ENCODE measurements around the gene CACHD1.

Gene CACHD1

DNA sequence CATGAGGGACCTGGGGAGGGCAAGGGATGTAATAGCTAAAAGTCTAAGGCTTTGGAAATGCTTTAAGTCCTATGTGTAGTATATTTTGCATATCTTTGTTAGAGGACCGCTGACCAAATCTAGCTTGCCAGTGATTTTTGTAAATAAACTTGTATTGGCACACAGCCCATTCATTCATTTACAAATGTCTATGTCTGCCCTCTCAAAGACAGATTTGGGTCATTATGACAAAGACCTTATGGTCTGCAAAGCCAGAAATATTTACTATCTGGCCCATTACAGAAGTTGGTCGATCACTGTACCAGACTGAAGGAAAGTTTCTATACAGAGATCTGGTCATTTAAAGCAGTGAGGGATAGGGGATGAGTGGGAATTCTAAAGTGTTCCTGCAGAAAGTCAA, 154.9 kb downstream of the CACHD1 start:
- no peaks in the 10 kb centered on the region for H3K9me3 ChIP-seq (ENCODE audit: control insufficient read depth in 1 of 2, low read length in 2 of 2)
- H3K27ac ChIP-seq (ENCODE audit: low read depth, low read length) = no peak overlapping the region
- H3K27me3 ChIP-seq (ENCODE audit: control insufficient read depth in 1 of 2, insufficient read depth in 2 of 2, low read length in 2 of 2) = no peaks in the 10 kb centered on the region
- H3K36me3 ChIP-seq (ENCODE audit: control insufficient read depth in 1 of 2, insufficient read depth in 2 of 2, low read length in 2 of 2) = no peaks in the 10 kb centered on the region
- H3K4me3 ChIP-seq (ENCODE audit: low read depth in 1 of 2, low read length in 2 of 2) = no peak overlapping the region
- no peak overlapping the region for H3K9ac ChIP-seq (ENCODE audit: low read depth in 1 of 2, low read length in 2 of 2)
- H3K4me1 ChIP-seq (ENCODE audit: control insufficient read depth in 1 of 2, insufficient read depth in 2 of 2, low read length in 2 of 2) = no peaks in the 10 kb centered on the region

GRCh38 chr1:64630611-64631010, 160.7 kb downstream of the CACHD1 start:
- Histone ChIP-seq H3K4me1 (ENCODE audit: control insufficient read depth in 1 of 2, insufficient read depth in 2 of 2, low read length in 2 of 2) (no peaks in the 10 kb centered on the region), H3K36me3 (ENCODE audit: control insufficient read depth in 1 of 2, insufficient read depth in 2 of 2, low read length in 2 of 2) (peaks cover 0 to 6% of the 10 kb centered on the region in 2 donors), H3K9ac (ENCODE audit: low read depth in 1 of 2, low read length in 2 of 2) (no peak overlapping the region), H3K27me3 (ENCODE audit: control insufficient read depth in 1 of 2, insufficient read depth in 2 of 2, low read length in 2 of 2) (no peaks in the 10 kb centered on the region), H3K9me3 (ENCODE audit: control insufficient read depth in 1 of 2, low read length in 2 of 2) (no peaks in the 10 kb centered on the region), H3K4me3 (ENCODE audit: low read depth in 1 of 2, low read length in 2 of 2) (no peak overlapping the region), H3K27ac (ENCODE audit: low read depth, low read length) (no peak overlapping the region)

DNA sequence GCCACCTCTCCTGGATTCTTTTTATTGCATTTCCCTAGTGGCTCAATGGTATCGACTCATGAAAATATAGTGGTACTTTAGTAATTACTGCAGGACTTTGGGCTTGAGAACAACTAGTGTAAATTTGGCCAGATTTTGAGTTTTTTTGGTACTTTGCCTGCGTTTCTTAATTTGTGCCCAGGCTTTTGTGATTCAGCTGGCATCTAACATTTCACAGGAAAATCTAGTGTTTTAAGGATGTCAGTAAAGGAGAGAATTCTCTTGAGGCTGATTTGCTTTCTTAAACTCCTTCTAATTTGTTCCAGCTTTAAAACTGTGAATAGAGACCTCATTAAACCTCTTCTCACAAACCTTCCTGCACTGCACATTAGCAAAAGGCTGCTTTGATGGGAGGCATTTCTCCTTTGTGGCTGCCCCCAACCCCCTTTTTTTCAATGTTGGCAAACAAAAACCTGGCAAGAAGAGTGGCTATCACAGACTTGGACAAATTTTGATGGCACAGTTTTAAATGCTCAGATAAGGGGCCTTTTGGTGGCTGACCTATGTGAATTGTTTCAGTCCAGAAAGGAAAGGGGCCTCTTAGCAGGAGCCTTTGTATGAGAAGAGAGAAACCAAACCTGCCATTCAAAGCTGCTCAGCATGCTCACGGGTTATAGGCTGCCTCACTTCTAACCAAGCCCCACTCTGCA, 161.6 kb downstream of the CACHD1 start:
- Histone ChIP-seq H3K9me3 (ENCODE audit: control insufficient read depth in 1 of 2, low read length in 2 of 2) (no peaks in the 10 kb centered on the region), H3K36me3 (ENCODE audit: control insufficient read depth in 1 of 2, insufficient read depth in 2 of 2, low read length in 2 of 2) (peaks cover 0 to 6% of the 10 kb centered on the region in 2 donors), H3K9ac (ENCODE audit: low read depth in 1 of 2, low read length in 2 of 2) (no peak overlapping the region), H3K4me3 (ENCODE audit: low read depth in 1 of 2, low read length in 2 of 2) (no peak overlapping the region), H3K27me3 (ENCODE audit: control insufficient read depth in 1 of 2, insufficient read depth in 2 of 2, low read length in 2 of 2) (no peaks in the 10 kb centered on the region), H3K4me1 (ENCODE audit: control insufficient read depth in 1 of 2, insufficient read depth in 2 of 2, low read length in 2 of 2) (no peaks in the 10 kb centered on the region), H3K27ac (ENCODE audit: low read depth, low read length) (no peak overlapping the region)

DNA sequence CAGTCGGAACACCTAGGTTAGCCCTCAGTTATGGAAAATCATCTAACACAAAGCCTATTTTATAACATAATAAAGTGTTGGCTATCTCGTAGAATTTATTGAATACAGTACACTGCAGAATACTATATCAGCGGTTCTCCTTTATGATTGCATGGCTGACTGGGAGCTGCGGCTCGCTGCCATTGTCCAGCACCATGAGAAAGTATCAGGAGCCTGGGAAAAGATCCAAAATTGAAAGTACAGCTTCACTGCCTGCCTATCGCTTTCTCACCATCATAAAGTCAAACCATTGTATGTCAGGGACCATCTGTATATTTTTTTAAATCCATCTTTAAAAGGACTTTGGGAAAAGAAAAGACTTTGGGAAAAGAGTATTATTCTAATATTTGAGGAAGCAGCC, 163.0 kb downstream of the CACHD1 start:
- H3K27me3 ChIP-seq (ENCODE audit: control insufficient read depth in 1 of 2, insufficient read depth in 2 of 2, low read length in 2 of 2) = no peaks in the 10 kb centered on the region
- no peak overlapping the region for H3K4me3 ChIP-seq (ENCODE audit: low read depth in 1 of 2, low read length in 2 of 2)
- H3K4me1 ChIP-seq (ENCODE audit: control insufficient read depth in 1 of 2, insufficient read depth in 2 of 2, low read length in 2 of 2) = no peaks in the 10 kb centered on the region
- H3K9me3 ChIP-seq (ENCODE audit: control insufficient read depth in 1 of 2, low read length in 2 of 2) = no peaks in the 10 kb centered on the region
- H3K9ac ChIP-seq (ENCODE audit: low read depth in 1 of 2, low read length in 2 of 2) = no peak overlapping the region
- no peak overlapping the region for H3K27ac ChIP-seq (ENCODE audit: low read depth, low read length)
- peaks cover 0 to 6% of the 10 kb centered on the region in 2 donors for H3K36me3 ChIP-seq (ENCODE audit: control insufficient read depth in 1 of 2, insufficient read depth in 2 of 2, low read length in 2 of 2)

- Histone ChIP-seq H3K4me3 (ENCODE audit: low read depth in 1 of 2, low read length in 2 of 2) (no peak overlapping the region), H3K9ac (ENCODE audit: low read depth in 1 of 2, low read length in 2 of 2) (no peak overlapping the region), H3K36me3 (ENCODE audit: control insufficient read depth in 1 of 2, insufficient read depth in 2 of 2, low read length in 2 of 2) (peaks cover 0 to 6% of the 10 kb centered on the region in 2 donors), H3K27me3 (ENCODE audit: control insufficient read depth in 1 of 2, insufficient read depth in 2 of 2, low read length in 2 of 2) (no peaks in the 10 kb centered on the region), H3K9me3 (ENCODE audit: control insufficient read depth in 1 of 2, low read length in 2 of 2) (no peaks in the 10 kb centered on the region), H3K27ac (ENCODE audit: low read depth, low read length) (no peak overlapping the region), H3K4me1 (ENCODE audit: control insufficient read depth in 1 of 2, insufficient read depth in 2 of 2, low read length in 2 of 2) (no peaks in the 10 kb centered on the region)
These were observed 175.8 kb downstream of the CACHD1 start for GRCh38 chr1:64645735-64646134.

DNA sequence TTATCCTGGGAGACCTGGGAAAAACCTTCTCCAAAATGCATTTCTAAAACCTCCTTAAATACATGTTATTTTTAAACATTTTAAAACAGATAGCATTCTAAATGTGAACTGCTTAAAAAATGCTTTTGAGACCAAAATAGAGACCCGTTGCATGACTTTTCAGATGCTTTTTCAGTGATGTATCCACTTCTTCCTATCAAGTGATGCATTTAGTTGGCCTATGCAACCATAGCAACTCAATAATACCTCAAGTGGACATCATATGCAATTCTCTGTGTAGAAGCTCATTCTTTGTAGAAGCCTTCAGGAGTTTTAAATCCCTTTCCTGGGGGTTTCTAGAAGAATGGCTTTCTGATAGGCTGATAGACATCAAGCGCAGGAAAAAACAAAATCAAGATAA, 180.5 kb downstream of the CACHD1 start:
- H3K27ac ChIP-seq (ENCODE audit: low read depth, low read length) = no peak overlapping the region
- H3K9ac ChIP-seq (ENCODE audit: low read depth in 1 of 2, low read length in 2 of 2) = no peak overlapping the region
- no peaks in the 10 kb centered on the region for H3K9me3 ChIP-seq (ENCODE audit: control insufficient read depth in 1 of 2, low read length in 2 of 2)
- H3K4me3 ChIP-seq (ENCODE audit: low read depth in 1 of 2, low read length in 2 of 2) = no peak overlapping the region
- no peaks in the 10 kb centered on the region for H3K27me3 ChIP-seq (ENCODE audit: control insufficient read depth in 1 of 2, insufficient read depth in 2 of 2, low read length in 2 of 2)
- H3K36me3 ChIP-seq (ENCODE audit: control insufficient read depth in 1 of 2, insufficient read depth in 2 of 2, low read length in 2 of 2) = peaks cover 0 to 3% of the 10 kb centered on the region in 2 donors
- H3K4me1 ChIP-seq (ENCODE audit: control insufficient read depth in 1 of 2, insufficient read depth in 2 of 2, low read length in 2 of 2) = no peaks in the 10 kb centered on the region

GRCh38 chr1:64651841-64652240, 181.9 kb downstream of the CACHD1 start:
- Histone ChIP-seq H3K27ac (ENCODE audit: low read depth, low read length) (no peak overlapping the region), H3K36me3 (ENCODE audit: control insufficient read depth in 1 of 2, insufficient read depth in 2 of 2, low read length in 2 of 2) (peaks cover 0 to 3% of the 10 kb centered on the region in 2 donors), H3K9me3 (ENCODE audit: control insufficient read depth in 1 of 2, low read length in 2 of 2) (no peaks in the 10 kb centered on the region), H3K27me3 (ENCODE audit: control insufficient read depth in 1 of 2, insufficient read depth in 2 of 2, low read length in 2 of 2) (no peaks in the 10 kb centered on the region), H3K4me3 (ENCODE audit: low read depth in 1 of 2, low read length in 2 of 2) (no peak overlapping the region), H3K4me1 (ENCODE audit: control insufficient read depth in 1 of 2, insufficient read depth in 2 of 2, low read length in 2 of 2) (no peaks in the 10 kb centered on the region), H3K9ac (ENCODE audit: low read depth in 1 of 2, low read length in 2 of 2) (no peak overlapping the region)

DNA sequence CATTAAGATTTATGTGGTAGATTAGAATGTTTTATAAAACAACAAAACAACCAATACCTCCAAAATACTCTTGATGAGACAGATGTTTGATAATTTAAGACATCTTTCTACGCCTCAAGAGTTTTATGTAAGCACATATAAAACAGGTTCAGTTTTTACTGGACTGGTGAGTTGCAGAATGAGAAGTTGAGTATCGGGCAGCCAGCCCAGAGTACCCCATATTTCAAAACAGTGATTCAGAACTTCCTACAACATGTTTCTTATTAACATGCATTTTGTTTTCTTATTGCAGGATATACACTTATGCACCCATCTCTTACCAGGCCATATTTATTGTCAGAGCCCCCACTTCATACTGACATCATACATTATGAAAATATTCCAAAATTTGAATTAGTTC, 183.5 kb downstream of the CACHD1 start:
- no peaks in the 10 kb centered on the region for H3K27me3 ChIP-seq (ENCODE audit: control insufficient read depth in 1 of 2, insufficient read depth in 2 of 2, low read length in 2 of 2)

DNA sequence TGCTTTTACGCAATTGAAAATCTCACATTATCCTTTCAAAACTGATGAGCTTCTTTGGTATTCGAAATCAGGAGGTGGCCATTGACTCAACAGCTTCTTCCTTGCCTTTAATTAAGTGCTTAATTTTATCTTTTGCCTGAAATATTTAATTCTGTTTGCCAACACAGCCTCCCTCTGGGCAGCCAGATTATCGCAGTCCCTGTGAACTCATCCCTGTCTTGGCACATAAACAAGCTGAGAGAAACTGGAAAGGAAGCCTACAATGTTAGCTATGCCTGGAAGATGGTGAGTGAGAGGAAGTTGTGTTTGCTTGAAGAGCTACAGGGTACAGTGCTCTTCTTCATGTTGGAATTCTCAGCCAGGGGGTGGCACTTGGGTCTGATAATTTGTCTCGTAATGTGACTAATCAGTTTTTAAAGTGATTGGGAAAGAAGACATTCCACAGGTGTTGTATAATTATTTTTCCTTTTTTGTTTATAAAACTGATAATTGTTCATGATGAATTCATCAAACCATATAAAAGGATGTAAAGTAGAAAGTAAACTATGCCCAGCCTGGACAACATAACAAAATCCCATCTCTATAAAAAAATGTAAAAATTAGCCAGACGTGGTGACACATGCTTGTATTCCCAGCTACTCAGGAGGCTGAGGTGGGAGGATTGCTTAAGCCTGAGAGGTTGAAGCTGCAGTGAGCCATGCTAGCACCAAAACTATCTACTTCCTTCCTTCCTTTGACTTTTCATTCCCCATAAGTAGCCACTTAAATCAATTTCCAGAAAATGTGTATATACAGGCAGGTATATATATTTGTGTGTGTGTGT, 184.8 kb downstream of the CACHD1 start:
- peaks cover 0 to 3% of the 10 kb centered on the region in 2 donors for H3K36me3 ChIP-seq (ENCODE audit: control insufficient read depth in 1 of 2, insufficient read depth in 2 of 2, low read length in 2 of 2)
- no peak overlapping the region for H3K9ac ChIP-seq (ENCODE audit: low read depth in 1 of 2, low read length in 2 of 2)

More for the DNA sequence above, 183.5 kb downstream of the CACHD1 start:
- no peak overlapping the region for H3K4me3 ChIP-seq (ENCODE audit: low read depth in 1 of 2, low read length in 2 of 2)
- no peaks in the 10 kb centered on the region for H3K9me3 ChIP-seq (ENCODE audit: control insufficient read depth in 1 of 2, low read length in 2 of 2)
- peaks cover 0 to 3% of the 10 kb centered on the region in 2 donors for H3K36me3 ChIP-seq (ENCODE audit: control insufficient read depth in 1 of 2, insufficient read depth in 2 of 2, low read length in 2 of 2)
- no peaks in the 10 kb centered on the region for H3K4me1 ChIP-seq (ENCODE audit: control insufficient read depth in 1 of 2, insufficient read depth in 2 of 2, low read length in 2 of 2)
- no peak overlapping the region for H3K27ac ChIP-seq (ENCODE audit: low read depth, low read length)
- no peak overlapping the region for H3K9ac ChIP-seq (ENCODE audit: low read depth in 1 of 2, low read length in 2 of 2)

GRCh38 chr1:64655861-64656260, 185.9 kb downstream of the CACHD1 start:
- Histone ChIP-seq H3K9me3 (ENCODE audit: control insufficient read depth in 1 of 2, low read length in 2 of 2) (no peaks in the 10 kb centered on the region), H3K4me1 (ENCODE audit: control insufficient read depth in 1 of 2, insufficient read depth in 2 of 2, low read length in 2 of 2) (no peaks in the 10 kb centered on the region), H3K36me3 (ENCODE audit: control insufficient read depth in 1 of 2, insufficient read depth in 2 of 2, low read length in 2 of 2) (peaks cover 0 to 3% of the 10 kb centered on the region in 2 donors), H3K9ac (ENCODE audit: low read depth in 1 of 2, low read length in 2 of 2) (no peak overlapping the region), H3K27me3 (ENCODE audit: control insufficient read depth in 1 of 2, insufficient read depth in 2 of 2, low read length in 2 of 2) (no peaks in the 10 kb centered on the region), H3K27ac (ENCODE audit: low read depth, low read length) (no peak overlapping the region), H3K4me3 (ENCODE audit: low read depth in 1 of 2, low read length in 2 of 2) (no peak overlapping the region)

More for the DNA sequence above, 184.8 kb downstream of the CACHD1 start:
- Histone ChIP-seq H3K4me3 (ENCODE audit: low read depth in 1 of 2, low read length in 2 of 2) (no peak overlapping the region), H3K9me3 (ENCODE audit: control insufficient read depth in 1 of 2, low read length in 2 of 2) (no peaks in the 10 kb centered on the region), H3K27me3 (ENCODE audit: control insufficient read depth in 1 of 2, insufficient read depth in 2 of 2, low read length in 2 of 2) (no peaks in the 10 kb centered on the region), H3K4me1 (ENCODE audit: control insufficient read depth in 1 of 2, insufficient read depth in 2 of 2, low read length in 2 of 2) (no peaks in the 10 kb centered on the region), H3K27ac (ENCODE audit: low read depth, low read length) (no peak overlapping the region)
